Globus pallidus (tissue), 1 donor: ENCODE results near the gene TUBA1B.
A peak's percentile ranks its signal among the peaks of the same experiment; 100 is the strongest.

Experiments
- DNase-seq: peaks from one replicate; pipeline ENCODE4 v3.0.0-alpha.2; 2015; ENCODE audit warnings: low spot score

TUBA1B gene

DNA sequence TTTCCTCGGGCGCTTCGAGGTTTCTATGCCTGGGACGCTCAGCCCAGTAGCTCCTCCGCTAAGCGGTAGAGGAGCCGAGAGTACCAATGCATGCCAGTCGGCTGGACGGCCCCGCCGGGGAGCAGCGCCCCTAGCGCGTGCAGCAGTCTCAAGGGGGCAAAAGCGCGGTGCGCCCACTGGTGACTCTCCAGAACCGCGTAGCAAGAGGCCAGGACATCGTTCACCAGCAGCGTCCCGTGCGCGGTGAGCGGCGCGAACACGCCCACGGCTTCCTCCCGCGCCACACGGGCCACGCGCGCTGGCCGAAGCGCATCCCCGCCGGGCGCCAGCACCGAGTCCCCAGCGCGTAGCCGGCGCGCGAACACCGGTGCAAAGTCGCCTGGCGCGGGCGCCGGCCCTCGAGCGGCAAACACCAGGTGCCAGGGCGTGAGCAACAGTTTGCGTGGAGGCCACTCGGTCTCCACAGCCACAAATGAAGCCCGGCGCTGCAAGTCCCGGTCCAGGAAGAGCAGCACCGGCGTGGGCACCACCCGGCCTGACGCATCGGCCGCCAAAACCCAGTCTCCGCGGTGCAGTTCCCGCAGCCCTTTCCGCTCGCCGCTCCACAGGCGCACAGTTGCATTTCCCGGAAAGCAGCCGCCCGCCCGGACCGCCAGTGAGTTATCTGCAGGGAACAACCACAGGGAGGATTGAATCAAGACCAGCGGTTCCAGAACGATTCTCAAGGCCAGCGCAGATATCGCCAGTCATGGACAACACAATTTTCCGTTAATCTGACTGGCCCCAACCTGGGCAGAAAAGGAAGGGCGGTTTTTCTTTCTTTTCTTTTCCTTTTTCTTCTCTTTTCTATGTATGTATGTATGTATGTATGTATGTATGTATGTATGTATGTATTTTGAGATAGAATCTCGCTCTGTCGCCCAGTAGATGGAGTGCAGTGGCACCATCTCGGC lies 41.1 kb downstream of the TUBA1B start:
- no peak for DNase-seq

DNA sequence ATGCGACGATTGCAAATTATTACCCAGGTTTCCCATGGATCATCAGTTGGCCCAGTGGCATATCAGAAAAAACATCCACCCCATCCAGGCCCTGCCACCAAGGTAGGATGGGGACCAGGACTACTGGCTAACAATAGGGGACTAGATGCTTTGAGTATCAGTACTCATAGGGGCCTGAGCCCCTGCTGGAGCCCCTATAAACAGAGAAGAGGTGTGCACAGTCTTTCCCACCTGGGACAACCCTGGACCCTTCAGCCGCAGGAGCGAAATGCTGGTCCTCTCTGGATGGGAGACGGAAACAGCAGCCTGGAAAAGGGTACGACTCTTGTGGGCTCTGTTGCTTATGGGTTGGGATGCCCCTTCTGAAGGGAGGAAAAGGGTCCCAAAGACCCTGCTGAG lies 42.3 kb downstream of the TUBA1B start:
- no peak for DNase-seq

DNA sequence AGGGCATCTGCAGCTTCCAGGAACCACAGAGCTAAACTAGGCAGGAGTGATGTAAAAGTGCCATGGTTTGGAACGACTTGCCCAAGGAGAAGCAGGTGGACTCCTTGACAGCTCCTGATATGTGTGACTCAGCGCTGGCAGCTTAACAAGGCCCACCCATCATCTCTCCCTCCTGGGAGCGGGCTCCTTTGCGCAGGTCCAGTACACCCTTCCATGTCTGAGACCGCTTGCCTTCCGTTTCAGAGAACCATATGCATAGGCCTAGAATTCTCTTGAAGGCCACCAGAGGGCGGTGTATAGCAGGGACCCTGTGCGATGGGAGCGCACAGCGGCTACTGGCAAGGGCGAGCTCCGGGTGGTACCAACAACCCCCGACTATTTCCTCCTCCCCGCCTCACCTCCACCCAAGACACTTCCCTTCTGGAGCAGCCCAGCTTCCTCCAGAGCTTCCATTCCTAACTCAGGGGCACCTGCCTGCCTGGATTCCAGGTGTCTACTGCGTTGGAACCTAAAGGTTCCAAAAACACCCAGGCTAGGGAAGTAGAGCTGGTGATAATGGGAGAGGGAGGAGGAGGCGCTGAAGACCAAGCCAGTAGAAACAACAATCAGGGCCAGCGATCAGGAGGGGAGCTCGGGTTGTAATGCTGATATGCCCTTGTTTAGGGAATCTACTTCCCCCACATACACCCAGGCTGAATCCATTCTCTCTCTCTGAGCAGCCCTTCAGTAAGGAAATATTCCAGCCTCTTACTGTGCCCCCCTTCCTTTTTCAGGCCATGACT lies 42.9 kb downstream of the TUBA1B start:
- peak; percentile 89 for DNase-seq

DNA sequence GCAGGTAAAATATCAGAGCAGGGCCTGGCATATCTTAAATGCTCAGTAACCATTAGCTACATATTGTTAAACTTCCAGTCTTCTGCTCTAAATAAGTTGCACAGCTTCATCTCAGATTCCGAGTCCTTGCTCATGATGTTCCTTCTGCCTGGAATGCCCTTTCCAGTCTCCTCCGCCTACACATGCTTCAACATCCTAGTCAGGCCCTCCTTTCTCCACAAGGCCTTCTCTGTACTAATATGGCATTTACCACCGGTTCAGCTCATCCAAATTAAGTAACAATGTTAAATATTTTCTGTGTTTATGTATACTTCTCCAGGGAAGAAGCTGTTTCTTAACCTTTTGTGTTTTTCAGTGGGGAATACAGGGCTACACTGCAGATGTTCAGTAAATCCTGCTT lies 45.1 kb downstream of the TUBA1B start:
- DNase-seq = no peak

DNA sequence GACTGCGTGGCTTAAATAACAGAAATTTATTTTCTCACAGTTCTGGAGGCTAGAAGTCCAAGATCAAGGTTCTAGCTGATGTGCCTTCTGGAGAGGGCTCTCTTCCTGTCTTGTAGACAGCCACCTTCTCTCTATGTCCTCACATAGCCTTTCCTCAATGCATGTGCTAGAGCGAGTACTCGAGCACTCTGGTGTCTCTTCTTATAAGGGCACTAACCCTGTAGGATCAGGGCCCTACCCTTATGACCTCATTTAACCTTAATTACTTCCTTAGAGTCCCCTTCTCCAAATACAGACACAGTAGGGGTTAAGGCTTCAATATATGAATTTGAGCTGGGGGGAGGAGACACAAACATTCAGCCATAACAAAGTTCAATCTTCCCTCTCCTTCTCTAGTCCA lies 46.8 kb downstream of the TUBA1B start:
- no peak for DNase-seq

DNA sequence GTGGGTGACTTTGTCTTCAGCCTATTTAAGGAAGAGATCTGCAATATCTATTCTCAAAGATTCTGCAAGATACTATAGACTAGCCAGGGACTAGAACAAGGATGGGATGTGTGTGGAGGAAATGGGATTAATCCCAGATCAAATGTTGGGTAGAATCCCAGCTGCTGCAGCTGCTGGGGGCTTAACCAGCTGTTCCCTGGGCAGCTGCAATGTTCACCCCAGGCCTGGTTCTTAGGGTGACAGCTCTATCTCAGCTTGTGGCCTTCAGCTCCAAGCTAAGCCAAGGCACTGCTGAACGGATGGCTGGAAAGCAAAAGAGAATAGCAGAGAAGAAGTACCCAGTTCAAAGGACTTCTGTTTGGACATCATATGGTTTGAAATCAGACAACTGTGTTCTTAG lies 51.4 kb downstream of the TUBA1B start:
- DNase-seq = no peak
